HepG2 (cell line): ENCODE results near the gene FUT3. TPM values are rescaled to one million over a fixed set of nuclear protein-coding genes. Genes with fewer than 3 reads are reported as not detected.

Experiments
- AGO2 ChIP-seq: fragments of 200-400 bp; formaldehyde crosslinking; optimal IDR thresholded peaks from 2 replicates; pipeline ENCODE3; 2017; ENCODE audit warnings: mild to moderate bottlenecking, low read depth, low read length, moderate library complexity
- ARHGAP35 ChIP-seq: sonication (generic); formaldehyde crosslinking; IDR thresholded peaks from 2 replicates; pipeline ENCODE4 v1.9.0; 2022; ENCODE audit warnings: mild to moderate bottlenecking, inconsistent platforms, moderate library complexity, missing genetic modification reagents, borderline replicate concordance
- ATF7 ChIP-seq, 2 experiments: fragments of 450-650 bp in 1 of 2; sonication (generic) in 1 of 2; formaldehyde crosslinking in 1 of 2; IDR thresholded peaks; 2 replicates each; pipeline versions ENCODE4 v1.4.0 to v1.6.1; 2016 to 2020; ENCODE audit warnings: antibody characterized with exemption in 1 of 2, mild to moderate bottlenecking in 1 of 2, missing genetic modification reagents in 1 of 2
- ELF3 ChIP-seq: IDR thresholded peaks from 2 replicates; pipeline ENCODE4 v1.6.1; 2016; ENCODE audit warnings: missing genetic modification reagents, missing compliant biosample characterization
- GABPB1 ChIP-seq: IDR thresholded peaks from 2 replicates; pipeline ENCODE4 v1.6.1; 2016; ENCODE audit warnings: mild to moderate bottlenecking, missing genetic modification reagents, moderate library complexity, missing compliant biosample characterization
- MED1 ChIP-seq: sonication (generic); formaldehyde crosslinking; IDR thresholded peaks from 2 replicates; pipeline ENCODE4 v1.4.0; 2020; ENCODE audit warnings: missing genetic modification reagents
- NCOR1 ChIP-seq: fragments of 200-600 bp; sonication (generic); IDR thresholded peaks from 2 replicates; pipeline ENCODE4 v1.7.0; 2017; ENCODE audit warnings: antibody characterized with exemption, low read length, borderline replicate concordance
- NR1H2 ChIP-seq: sonication (generic); formaldehyde crosslinking; IDR thresholded peaks from 2 replicates; pipeline ENCODE4 v1.8.1; 2022; ENCODE audit warnings: low read depth, missing genetic modification reagents, borderline replicate concordance
- RAD51 ChIP-seq: fragments of 450-650 bp; IDR thresholded peaks from 2 replicates; pipeline ENCODE4 v1.6.1; 2016; ENCODE audit warnings: borderline replicate concordance
- RBFOX2 ChIP-seq: fragments of 200-400 bp; formaldehyde crosslinking; IDR thresholded peaks from 2 replicates; pipeline ENCODE4 v1.6.1; 2017; ENCODE audit warnings: low read depth, mild to moderate bottlenecking, low read length
- RBM39 ChIP-seq: fragments of 200-400 bp; formaldehyde crosslinking; IDR thresholded peaks from one replicate; pipeline ENCODE4 v1.6.1; 2018; ENCODE audit warnings: antibody characterized with exemption, mild to moderate bottlenecking, low read depth, low read length; ENCODE audit not compliant: poor library complexity, severe bottlenecking
- SALL2 ChIP-seq: sonication (generic); formaldehyde crosslinking; IDR thresholded peaks from 2 replicates; pipeline ENCODE4 v1.8.1; 2023; ENCODE audit warnings: mild to moderate bottlenecking, missing genetic modification reagents, inconsistent platforms
- SKIL ChIP-seq: sonication (generic); formaldehyde crosslinking; IDR thresholded peaks from 2 replicates; pipeline ENCODE4 v1.8.0; 2022; ENCODE audit warnings: missing genetic modification reagents, mild to moderate bottlenecking, moderate library complexity, borderline replicate concordance
- ZBTB49 ChIP-seq: sonication (generic); formaldehyde crosslinking; IDR thresholded peaks from 2 replicates; pipeline ENCODE4 v1.4.0; 2020; ENCODE audit warnings: missing genetic modification reagents, borderline replicate concordance
- ZBTB7B ChIP-seq: sonication (generic); formaldehyde crosslinking; IDR thresholded peaks from 2 replicates; pipeline ENCODE4 v1.4.0; 2020; ENCODE audit warnings: missing genetic modification reagents
- ZNF124 ChIP-seq: sonication (generic); formaldehyde crosslinking; IDR thresholded peaks from 2 replicates; pipeline ENCODE4 v1.4.0; 2020; ENCODE audit warnings: missing genetic modification reagents
- ZNF24 ChIP-seq: fragments of 450-650 bp; IDR thresholded peaks from 2 replicates; pipeline ENCODE4 v1.6.1; 2017; ENCODE audit warnings: antibody characterized with exemption, mild to moderate bottlenecking
- ZNF33B ChIP-seq: sonication (generic); formaldehyde crosslinking; IDR thresholded peaks from 2 replicates; pipeline ENCODE4 v1.5.1; 2020; ENCODE audit warnings: mild to moderate bottlenecking, missing genetic modification reagents
- ZNF510 ChIP-seq: sonication (generic); formaldehyde crosslinking; IDR thresholded peaks from 2 replicates; pipeline ENCODE4 v1.4.0; 2020; ENCODE audit warnings: low read depth, mild to moderate bottlenecking, missing genetic modification reagents
- polyA plus RNA-seq, 8 experiments: library from polyadenylated mRNA; depleted of rRNA in 3 of 8; stranded (reverse) in 7 of 8; unstranded in 1 of 8; fragments of >200 nt; fragmentation: Illumina TruSeq in 4 of 8; extraction: Trizol in 4 of 8; gene quantifications; 2 replicates each; pipeline versions ENCODE4 v1.2.1 to v1.2.3, GENCODE V29; 2011 to 2016; ENCODE audit warnings: low read depth in 4 of 8, missing spikeins in 1 of 8, mixed read lengths in 1 of 8; ENCODE audit not compliant: insufficient read depth in 1 of 8
- total RNA-seq, 5 experiments: library from RNA; depleted of rRNA; stranded (reverse); fragments of >200 nt; fragmentation: Illumina TruSeq; extraction: Trizol; gene quantifications; 2 replicates each; pipeline ENCODE4 v1.2.3, GENCODE V29; 2016; ENCODE audit warnings: low read depth in 1 of 5
- TF ChIP-seq, protein P1 (sequence below): sonication (generic); formaldehyde crosslinking; IDR thresholded peaks from 2 replicates; pipeline ENCODE4 v1.4.0; 2020; ENCODE audit warnings: missing genetic modification reagents, mild to moderate bottlenecking, borderline replicate concordance
- TF ChIP-seq, protein P2 (sequence below): sonication (generic); formaldehyde crosslinking; IDR thresholded peaks from 2 replicates; pipeline ENCODE4 v1.9.0; 2021; ENCODE audit warnings: missing genetic modification reagents, borderline replicate concordance

FUT3 gene
- total and polyA plus RNA-seq, 2 of the 13 experiments (the other 11 are each of a cell fraction or from before 2014, with no cell fraction given) = 0.53 to 1.1 TPM

- TF ChIP-seq RAD51 (no peak), ZNF510 (CRISPR knock-in tag) (no peak), ZBTB49 (no peak), MED1 (no peak), SKIL (CRISPR knock-in tag) (no peak), SALL2 (CRISPR knock-in tag) (no peak), GABPB1 (CRISPR knock-in tag) (peak; percentile 33; the same call in 1 of the 2 replicates), ATF7 (IDR thresholded peaks at IDR 0.05) (no peak), ATF7 (CRISPR knock-in tag; IDR thresholded peaks at IDR 0.05) (no peak), ZBTB7B (CRISPR knock-in tag) (no peak), ZNF124 (no peak), RBM39 (no peak), RBFOX2 (no peak), NR1H2 (no peak), AGO2 (no peak), ZNF33B (CRISPR knock-in tag) (no peak), ZNF24 (no peak), ELF3 (CRISPR knock-in tag) (no peak), ARHGAP35 (CRISPR knock-in tag) (no peak), NCOR1 (no peak)
- TF ChIP-seq, protein P1, sequence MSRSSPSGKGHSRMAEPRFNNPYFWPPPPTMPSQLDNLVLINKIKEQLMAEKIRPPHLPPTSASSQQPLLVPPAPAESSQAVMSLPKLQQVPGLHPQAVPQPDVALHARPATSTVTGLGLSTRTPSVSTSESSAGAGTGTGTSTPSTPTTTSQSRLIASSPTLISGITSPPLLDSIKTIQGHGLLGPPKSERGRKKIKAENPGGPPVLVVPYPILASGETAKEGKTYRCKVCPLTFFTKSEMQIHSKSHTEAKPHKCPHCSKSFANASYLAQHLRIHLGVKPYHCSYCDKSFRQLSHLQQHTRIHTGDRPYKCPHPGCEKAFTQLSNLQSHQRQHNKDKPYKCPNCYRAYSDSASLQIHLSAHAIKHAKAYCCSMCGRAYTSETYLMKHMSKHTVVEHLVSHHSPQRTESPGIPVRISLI (CRISPR knock-in tag) = peak; percentile 68; the same call in 1 of the 2 replicates
- TF ChIP-seq, protein P2, sequence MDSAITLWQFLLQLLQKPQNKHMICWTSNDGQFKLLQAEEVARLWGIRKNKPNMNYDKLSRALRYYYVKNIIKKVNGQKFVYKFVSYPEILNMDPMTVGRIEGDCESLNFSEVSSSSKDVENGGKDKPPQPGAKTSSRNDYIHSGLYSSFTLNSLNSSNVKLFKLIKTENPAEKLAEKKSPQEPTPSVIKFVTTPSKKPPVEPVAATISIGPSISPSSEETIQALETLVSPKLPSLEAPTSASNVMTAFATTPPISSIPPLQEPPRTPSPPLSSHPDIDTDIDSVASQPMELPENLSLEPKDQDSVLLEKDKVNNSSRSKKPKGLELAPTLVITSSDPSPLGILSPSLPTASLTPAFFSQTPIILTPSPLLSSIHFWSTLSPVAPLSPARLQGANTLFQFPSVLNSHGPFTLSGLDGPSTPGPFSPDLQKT = no peak
Measured at GRCh38 chr19:5809053-5809452, 42.2 kb downstream of the FUT3 start (continued).
